Right lobe of liver (tissue), 6 donors: ENCODE results near the gene THSD7B. TPM values are rescaled to one million over a fixed set of nuclear protein-coding genes. Genes with fewer than 3 reads are reported as not detected.
A peak's percentile ranks its signal among the peaks of the same experiment; 100 is the strongest.

Source experiments
- ATAC-seq, 4 donors: fragments of 200-7000 bp; cut with Tn5 transposase; one replicate each; pipeline ENCODE4 v1.9.1; 2020; ENCODE audit warnings: mild to moderate bottlenecking in 4 of 4, moderate library complexity in 4 of 4
- DNase-seq, 3 donors: peaks; one replicate each; pipeline ENCODE4 v3.0.0-alpha.2; 2020
- H3K27ac ChIP-seq, 3 donors: fragments of 200-600 bp; one replicate each; pipeline ENCODE4 v1.8.0; 2022
- H3K27me3 ChIP-seq, 2 donors: fragments of 200-600 bp; one replicate each; pipeline ENCODE4 v1.8.0; 2022
- H3K36me3 ChIP-seq, 4 donors: fragments of 200-600 bp; sonication (generic) in 1 of 4; one replicate each; pipeline versions ENCODE4 v1.5.1 to v1.8.0; 2017 to 2022; ENCODE audit warnings: control low read depth in 1 of 4
- H3K4me1 ChIP-seq, 4 donors: fragments of 200-600 bp; sonication (generic) in 1 of 4; one replicate each; pipeline versions ENCODE4 v1.5.1 to v1.8.0; 2017 to 2022; ENCODE audit warnings: control low read depth in 1 of 4
- H3K4me3 ChIP-seq, 3 donors: fragments of 200-600 bp; one replicate each; pipeline ENCODE4 v1.8.0; 2022
- H3K9me3 ChIP-seq, 4 donors: fragments of 200-600 bp; sonication (generic) in 1 of 4; one replicate each; pipeline versions ENCODE4 v1.5.1 to v1.8.0; 2017 to 2022; ENCODE audit warnings: control low read depth in 1 of 4
- POLR2A ChIP-seq: fragments of 450-650 bp; IDR thresholded peaks from one replicate; pipeline ENCODE4 v1.6.1; 2017; ENCODE audit warnings: antibody characterized with exemption, mild to moderate bottlenecking
- WGBS: methylation state at CpG from one replicate; pipeline ENCODE4 v1.1.6; 2018; ENCODE audit warnings: low coverage, low lambda C conversion rate; ENCODE audit not compliant: insufficient coverage; ENCODE audit errors: missing lambda C conversion rate; 5-methylcytosine and 5-hydroxymethylcytosine counted together
- intact Hi-C, 2 donors: fragments of 100-400 bp; cut with DNase I; formaldehyde crosslinking; loops; one replicate each; pipeline versions ENCODE4 v1.11.2 to v1.14.1; 2022
- long read RNA-seq: library from polyadenylated mRNA; unstranded; transcript quantifications from one replicate; pipeline ENCODE4 v2.0.0, GENCODE V29; 2019
- total RNA-seq, 6 experiments: library from RNA; depleted of rRNA in 2 of 6; stranded (reverse); fragments of >200 nt in 2 of 6; fragmentation: NEBNext Ultra II Directional in 3 of 6; extraction: Animal tissue kit (Norgen Biotek cat#: 25700) in 3 of 6; gene quantifications; one replicate each; pipeline versions ENCODE4 v1.1.0 to v1.2.4, GENCODE V29; 2016 to 2023
- TF ChIP-seq, protein P1 (sequence below), 4 donors: fragments of 200-600 bp in 3 of 4; fragments of 450-650 bp in 1 of 4; IDR thresholded peaks; one replicate each; pipeline versions ENCODE4 v1.5.1 to v1.8.0; 2016 to 2022; ENCODE audit warnings: antibody characterized with exemption in 4 of 4, mild to moderate bottlenecking in 2 of 4
- donor health status: DM: no; HTN: yes; CAD: no.
- donor health status: DM: no; HTN: no; CAD: no.
- donor health status: DM: no; HTN: no; CAD: no.
- donor health status: DM: no; HTN: yes; CAD: no.
- donor health status: DM: no; HTN: yes; CAD: no.

THSD7B gene
- total RNA-seq: under 1 TPM; 0.07 to 0.89 (median 0.24) TPM
- long read RNA-seq: 0 reads

GRCh38 chr2:136765256-136766072 is at the start of gene THSD7B:
THSD7B (plus strand) TSS chr2:136765545; CDS start chr2:136882179, 116,634 bp downstream.
- no peaks in the 10 kb centered on the region for H3K9me3 ChIP-seq
- H3K4me1 ChIP-seq: peaks cover 0 to 4% (median 0%) of the 10 kb centered on the region in 4 donors
- H3K4me3 ChIP-seq: peak within 1 kb of the TSS; percentile 29 to 48 (median 35)
- intact Hi-C loops: no loop called here
- no peak within 1 kb of the TSS for H3K27ac ChIP-seq
- peaks cover 0 to 4% of the 10 kb centered on the region in 2 donors for H3K27me3 ChIP-seq
- H3K36me3 ChIP-seq: no peaks in the 10 kb centered on the region
- TF ChIP-seq, protein P1, sequence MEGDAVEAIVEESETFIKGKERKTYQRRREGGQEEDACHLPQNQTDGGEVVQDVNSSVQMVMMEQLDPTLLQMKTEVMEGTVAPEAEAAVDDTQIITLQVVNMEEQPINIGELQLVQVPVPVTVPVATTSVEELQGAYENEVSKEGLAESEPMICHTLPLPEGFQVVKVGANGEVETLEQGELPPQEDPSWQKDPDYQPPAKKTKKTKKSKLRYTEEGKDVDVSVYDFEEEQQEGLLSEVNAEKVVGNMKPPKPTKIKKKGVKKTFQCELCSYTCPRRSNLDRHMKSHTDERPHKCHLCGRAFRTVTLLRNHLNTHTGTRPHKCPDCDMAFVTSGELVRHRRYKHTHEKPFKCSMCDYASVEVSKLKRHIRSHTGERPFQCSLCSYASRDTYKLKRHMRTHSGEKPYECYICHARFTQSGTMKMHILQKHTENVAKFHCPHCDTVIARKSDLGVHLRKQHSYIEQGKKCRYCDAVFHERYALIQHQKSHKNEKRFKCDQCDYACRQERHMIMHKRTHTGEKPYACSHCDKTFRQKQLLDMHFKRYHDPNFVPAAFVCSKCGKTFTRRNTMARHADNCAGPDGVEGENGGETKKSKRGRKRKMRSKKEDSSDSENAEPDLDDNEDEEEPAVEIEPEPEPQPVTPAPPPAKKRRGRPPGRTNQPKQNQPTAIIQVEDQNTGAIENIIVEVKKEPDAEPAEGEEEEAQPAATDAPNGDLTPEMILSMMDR (IDR thresholded peaks at IDR 0.05): no peak
- no peak for TF ChIP-seq POLR2A
- ATAC-seq: peak in 3 of 4 donors; percentile 26 to 53 (median 51)
- DNase-seq: peak in 1 of 3 donors; percentile 49
- whole genome bisulfite sequencing: 2% methylated on average over 13 of the region's 77 CpGs

- Histone ChIP-seq H3K4me1 (peaks cover 0 to 7% (median 0%) of the 10 kb centered on the region in 4 donors), H3K4me3 (no peak overlapping the region), H3K9me3 (no peaks in the 10 kb centered on the region), H3K27me3 (no peaks in the 10 kb centered on the region), H3K27ac (no peak overlapping the region), H3K36me3 (no peaks in the 10 kb centered on the region)
- TF ChIP-seq, protein P1 (IDR thresholded peaks at IDR 0.05): no peak
- no peak for TF ChIP-seq POLR2A
- ATAC-seq (no peak), DNase-seq (no peak)
- intact Hi-C loops: no loop called here
Measured at GRCh38 chr2:136718273-136718672, 47.1 kb upstream of the THSD7B start.

DNA sequence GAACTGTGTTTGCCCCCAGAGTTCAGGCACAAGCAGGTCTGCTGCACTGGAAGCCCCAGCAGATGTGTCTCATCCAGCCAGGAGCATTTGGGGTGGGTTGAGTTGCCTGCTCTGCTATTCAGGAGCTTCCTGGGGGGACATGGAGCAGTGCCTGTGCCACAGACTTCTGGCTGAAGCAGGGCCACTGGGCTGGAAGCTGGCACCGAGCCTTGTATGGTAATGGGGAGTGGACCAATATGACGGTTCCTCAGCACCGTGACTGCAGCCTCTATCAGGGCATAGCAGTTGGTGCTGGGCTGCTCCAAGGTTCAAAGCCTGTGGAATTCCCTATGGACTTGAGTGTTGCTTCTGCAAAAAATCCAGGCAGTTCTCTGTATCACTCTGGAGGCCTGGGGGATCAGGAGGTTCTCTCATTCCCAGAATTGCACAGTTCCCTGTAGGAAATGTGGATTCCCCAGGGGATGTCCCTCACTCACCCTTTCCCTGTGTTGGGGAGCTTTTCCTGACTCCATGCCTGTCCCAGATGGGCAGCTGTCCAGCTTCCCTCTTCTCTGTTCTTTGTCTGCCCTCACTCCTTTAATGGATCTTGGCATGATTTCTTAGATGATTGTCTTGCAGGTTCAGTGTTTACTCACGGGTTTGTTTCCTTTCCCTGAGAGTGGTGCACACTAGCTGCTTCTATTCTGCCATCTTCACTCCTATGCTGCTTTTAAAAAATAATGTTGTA is 37.2 kb upstream of the THSD7B start:
- Histone ChIP-seq H3K27ac (no peak overlapping the region), H3K9me3 (no peaks in the 10 kb centered on the region), H3K4me3 (no peak overlapping the region), H3K27me3 (no peaks in the 10 kb centered on the region), H3K36me3 (no peaks in the 10 kb centered on the region), H3K4me1 (no peaks in the 10 kb centered on the region)
- peak in 1 of 4 donors; percentile 17 for ATAC-seq
- TF ChIP-seq, protein P1 (IDR thresholded peaks at IDR 0.05): no peak
- no peak for TF ChIP-seq POLR2A
- 23% methylated on average over 2 of the region's 4 CpGs for WGBS
- DNase-seq: no peak
- intact Hi-C loops: no loop called here

GRCh38 chr2:136736236-136736635 is 29.1 kb upstream of the THSD7B start:
- intact Hi-C loops: no loop called here
- no peak for DNase-seq

More at GRCh38 chr2:136736236-136736635, 29.1 kb upstream of the THSD7B start:
- Histone ChIP-seq H3K27me3 (no peaks in the 10 kb centered on the region), H3K9me3 (no peaks in the 10 kb centered on the region), H3K4me3 (no peak overlapping the region), H3K27ac (no peak overlapping the region), H3K4me1 (no peaks in the 10 kb centered on the region), H3K36me3 (no peaks in the 10 kb centered on the region)
- TF ChIP-seq, protein P1 (IDR thresholded peaks at IDR 0.05): no peak
- TF ChIP-seq POLR2A: no peak
- WGBS: 22% methylated on average over 3 of the region's 3 CpGs
- no peak for ATAC-seq
